Measurements from ENCODE around the gene ZNF780A.
A peak's percentile ranks its signal among the peaks of the same experiment; 100 is the strongest.
"Not testable (repeated sequence)": the region's sequence is repeated elsewhere in the genome, so short reads cannot be mapped to it uniquely, and the experiment has no call there.

The ZNF780A gene

GRCh38 chr19:40090241-40091204 lies at the start of gene ZNF780A:
TSS of gene ZNF780A (minus strand) at chr19:40090943. CDS start at chr19:40084753, 6,190 bp downstream.
- DNase-seq: peak; percentile 49

GRCh38 chr19:40139533-40140287 lies 49.0 kb upstream of the ZNF780A start:
- DNase-seq: peak; percentile 42

GRCh38 chr19:40136818-40137217 lies 46.1 kb upstream of the ZNF780A start:
- DNase-seq: no peak

- no peak for DNase-seq
Measured at GRCh38 chr19:40134866-40135265, 44.1 kb upstream of the ZNF780A start.

- DNase-seq: no peak
Measured at GRCh38 chr19:40133491-40133890, 42.7 kb upstream of the ZNF780A start.

- no peak for DNase-seq
Measured at GRCh38 chr19:40130013-40130412, 39.3 kb upstream of the ZNF780A start.

- no peak for DNase-seq
Measured at GRCh38 chr19:40129425-40129824, 38.7 kb upstream of the ZNF780A start.

- DNase-seq: no peak
Measured at GRCh38 chr19:40128991-40129390, 38.2 kb upstream of the ZNF780A start.

GRCh38 chr19:40119380-40119779 lies 28.6 kb upstream of the ZNF780A start:
- DNase-seq: no peak

- DNase-seq: not testable (repeated sequence)
Measured at GRCh38 chr19:40118638-40119037, 27.9 kb upstream of the ZNF780A start.

- no peak for DNase-seq
Measured at GRCh38 chr19:40116075-40116474, 25.3 kb upstream of the ZNF780A start.

GRCh38 chr19:40114119-40114518 lies 23.4 kb upstream of the ZNF780A start:
- DNase-seq: not testable (repeated sequence)

- DNase-seq: not testable (repeated sequence)
Measured at GRCh38 chr19:40112271-40112670, 21.5 kb upstream of the ZNF780A start.

GRCh38 chr19:40110570-40110969 lies 19.8 kb upstream of the ZNF780A start:
- no peak for DNase-seq

GRCh38 chr19:40104754-40105153 lies 14.0 kb upstream of the ZNF780A start:
- no peak for DNase-seq

GRCh38 chr19:40103600-40103999 lies 12.9 kb upstream of the ZNF780A start:
- no peak for DNase-seq

- DNase-seq: no peak
Measured at GRCh38 chr19:40101813-40102212, 11.1 kb upstream of the ZNF780A start.

GRCh38 chr19:40093416-40093815 lies 2.7 kb upstream of the ZNF780A start:
- DNase-seq: no peak

GRCh38 chr19:40091205-40092129 lies 724 bp upstream of the ZNF780A start:
- no peak for DNase-seq

GRCh38 chr19:40089462-40089861 lies 1.3 kb downstream of the ZNF780A start:
- DNase-seq: no peak

- no peak for DNase-seq
Measured at GRCh38 chr19:40088299-40089047, 2.3 kb downstream of the ZNF780A start.

- DNase-seq: no peak
Measured at GRCh38 chr19:40084948-40085347, 5.8 kb downstream of the ZNF780A start.

Data from NCI-H2029 (cell line).